Measurements from ENCODE around the gene IPO9.

DNA sequence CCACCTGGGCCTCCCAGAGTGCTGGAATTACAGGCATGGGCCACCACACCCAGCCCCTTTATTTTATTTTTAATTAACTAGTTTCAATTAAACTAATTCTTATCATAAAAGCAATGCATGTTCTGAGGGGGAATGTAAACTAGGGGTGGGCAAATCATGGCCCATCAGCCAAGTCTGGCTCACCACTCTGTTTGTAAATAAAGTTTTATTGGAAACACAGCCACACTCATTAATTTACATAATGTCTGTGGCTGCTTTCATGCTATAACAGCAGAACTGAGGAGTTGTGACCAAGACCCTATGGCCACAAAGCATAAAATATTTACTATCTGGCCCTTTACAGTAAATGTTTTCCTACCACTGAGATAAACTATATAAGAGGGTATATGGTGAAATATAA lies 28.7 kb upstream of the IPO9 start:
- no peak for TF ChIP-seq POLR2AphosphoS5 (IDR thresholded peaks at IDR 0.05)
- TF ChIP-seq, protein P1, sequence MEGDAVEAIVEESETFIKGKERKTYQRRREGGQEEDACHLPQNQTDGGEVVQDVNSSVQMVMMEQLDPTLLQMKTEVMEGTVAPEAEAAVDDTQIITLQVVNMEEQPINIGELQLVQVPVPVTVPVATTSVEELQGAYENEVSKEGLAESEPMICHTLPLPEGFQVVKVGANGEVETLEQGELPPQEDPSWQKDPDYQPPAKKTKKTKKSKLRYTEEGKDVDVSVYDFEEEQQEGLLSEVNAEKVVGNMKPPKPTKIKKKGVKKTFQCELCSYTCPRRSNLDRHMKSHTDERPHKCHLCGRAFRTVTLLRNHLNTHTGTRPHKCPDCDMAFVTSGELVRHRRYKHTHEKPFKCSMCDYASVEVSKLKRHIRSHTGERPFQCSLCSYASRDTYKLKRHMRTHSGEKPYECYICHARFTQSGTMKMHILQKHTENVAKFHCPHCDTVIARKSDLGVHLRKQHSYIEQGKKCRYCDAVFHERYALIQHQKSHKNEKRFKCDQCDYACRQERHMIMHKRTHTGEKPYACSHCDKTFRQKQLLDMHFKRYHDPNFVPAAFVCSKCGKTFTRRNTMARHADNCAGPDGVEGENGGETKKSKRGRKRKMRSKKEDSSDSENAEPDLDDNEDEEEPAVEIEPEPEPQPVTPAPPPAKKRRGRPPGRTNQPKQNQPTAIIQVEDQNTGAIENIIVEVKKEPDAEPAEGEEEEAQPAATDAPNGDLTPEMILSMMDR (IDR thresholded peaks at IDR 0.05): no peak

Measured in prostate gland (tissue), 2 donors.